GM18517 (cell line): ENCODE measurements around the gene DEPP1.

Experiments
- ATAC-seq: cut with Tn5 transposase; IDR thresholded peaks from one replicate; pipeline ENCODE4 v1.9.1; 2021; ENCODE audit warnings: mild to moderate bottlenecking, moderate library complexity; ENCODE audit not compliant: unreplicated experiment

The DEPP1 gene

DNA sequence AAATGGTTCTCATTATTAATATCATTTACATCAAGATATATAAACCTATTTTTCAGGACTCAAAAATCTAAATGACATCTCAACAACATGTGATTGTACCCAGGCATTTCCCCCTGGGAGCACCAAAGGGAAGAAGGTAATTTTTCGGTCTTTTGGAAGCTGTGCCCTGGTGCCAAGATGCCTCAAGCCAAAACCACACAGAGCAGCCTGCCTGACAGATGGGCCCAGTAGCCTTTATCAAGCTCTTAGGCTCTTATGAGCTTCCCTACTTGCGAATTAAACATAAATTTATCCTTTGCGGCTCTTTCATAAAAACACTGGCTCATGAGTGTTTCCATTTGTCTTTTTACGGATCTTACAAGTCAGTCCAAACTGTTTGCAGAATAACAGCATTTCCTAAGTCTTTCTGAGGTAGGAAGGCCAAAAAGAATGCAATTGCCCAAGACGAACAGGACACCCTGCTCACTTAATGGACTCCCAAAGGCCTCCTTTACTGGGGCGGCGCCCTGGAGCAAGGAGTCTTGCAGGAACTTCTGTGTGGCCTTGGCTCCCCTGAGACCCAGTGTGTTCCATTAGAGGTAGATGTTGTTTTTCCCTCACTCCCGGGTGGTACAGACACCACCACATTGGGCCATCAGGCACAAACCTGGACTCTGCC lies 23.1 kb downstream of the DEPP1 start:
- ATAC-seq = no peak

DNA sequence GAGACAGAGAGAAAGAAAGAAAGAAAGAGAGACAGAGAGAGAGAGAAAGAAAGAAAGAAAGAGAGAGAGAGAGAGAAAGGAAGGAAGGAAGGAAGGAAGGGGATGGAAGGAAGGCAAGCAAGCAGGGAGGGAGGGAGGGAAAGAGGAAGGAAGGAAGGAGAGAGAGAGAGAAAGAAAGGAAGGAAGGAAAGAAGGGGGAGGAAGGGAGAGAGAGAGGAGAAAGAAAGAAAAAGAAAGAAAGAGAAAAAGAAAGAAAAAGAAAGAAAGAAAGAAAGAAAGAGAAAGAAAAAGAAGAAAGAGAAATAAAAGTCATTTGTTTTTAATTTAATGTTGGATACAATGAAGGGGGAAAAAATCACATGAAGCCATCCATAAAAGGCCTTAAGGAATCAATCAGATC lies 23.6 kb downstream of the DEPP1 start:
- ATAC-seq = no peak

- no peak for ATAC-seq
These were observed 24.6 kb downstream of the DEPP1 start for GRCh38 chr10:44954042-44954441.

GRCh38 chr10:44952779-44953231 lies 25.8 kb downstream of the DEPP1 start:
- no peak for ATAC-seq

DNA sequence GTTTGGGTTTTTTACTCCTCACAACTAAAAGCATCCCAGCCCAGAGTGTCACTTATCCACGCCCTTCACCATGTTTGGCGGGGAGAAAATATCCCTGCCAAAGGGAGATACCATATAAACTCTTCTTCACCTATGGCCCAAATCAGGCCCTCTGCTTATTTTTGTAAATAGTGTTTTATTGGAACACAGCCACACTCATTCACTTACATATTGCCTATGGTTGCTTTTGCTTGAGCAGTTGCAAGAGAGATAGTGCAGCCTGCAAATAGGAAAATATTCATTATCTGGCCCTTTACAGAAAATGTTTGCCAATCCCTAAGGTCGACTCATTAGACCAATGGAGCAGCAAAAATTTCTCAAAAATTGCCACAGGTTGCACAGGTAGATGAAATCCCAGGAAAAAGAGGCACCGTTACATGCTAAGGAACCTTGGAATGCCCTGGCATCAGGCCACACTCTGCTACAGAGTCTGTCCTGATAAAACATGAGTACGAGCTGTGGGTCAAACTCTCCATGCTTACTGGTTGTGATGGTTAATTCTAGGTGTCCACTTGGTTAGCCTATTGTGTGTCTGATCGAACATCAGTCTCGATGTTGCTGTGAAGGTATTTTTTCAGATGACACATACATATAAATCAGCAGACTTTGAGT lies 26.9 kb downstream of the DEPP1 start:
- ATAC-seq = no peak

- no peak for ATAC-seq
These were observed 28.0 kb downstream of the DEPP1 start for GRCh38 chr10:44950326-44951225.

DNA sequence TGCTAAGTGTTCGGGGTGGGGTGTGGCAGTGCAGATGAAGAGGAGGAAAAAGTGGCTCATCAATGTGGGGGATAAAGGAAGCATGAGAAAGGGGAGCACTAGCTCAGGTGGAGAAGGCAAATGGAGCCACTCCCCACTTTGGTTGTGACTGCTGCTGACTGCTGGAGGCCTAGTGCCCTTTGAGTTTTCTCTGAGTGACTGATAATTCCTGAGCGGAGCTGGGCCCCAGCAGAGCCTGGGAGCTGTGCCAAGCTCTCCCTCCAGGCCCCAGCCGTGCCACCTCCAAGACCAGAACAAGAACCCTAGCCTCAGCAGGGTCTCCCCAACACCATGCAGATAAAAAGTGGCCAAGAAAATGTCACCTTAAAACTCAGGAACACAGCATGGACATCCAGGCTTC lies 28.7 kb downstream of the DEPP1 start:
- ATAC-seq = no peak

DNA sequence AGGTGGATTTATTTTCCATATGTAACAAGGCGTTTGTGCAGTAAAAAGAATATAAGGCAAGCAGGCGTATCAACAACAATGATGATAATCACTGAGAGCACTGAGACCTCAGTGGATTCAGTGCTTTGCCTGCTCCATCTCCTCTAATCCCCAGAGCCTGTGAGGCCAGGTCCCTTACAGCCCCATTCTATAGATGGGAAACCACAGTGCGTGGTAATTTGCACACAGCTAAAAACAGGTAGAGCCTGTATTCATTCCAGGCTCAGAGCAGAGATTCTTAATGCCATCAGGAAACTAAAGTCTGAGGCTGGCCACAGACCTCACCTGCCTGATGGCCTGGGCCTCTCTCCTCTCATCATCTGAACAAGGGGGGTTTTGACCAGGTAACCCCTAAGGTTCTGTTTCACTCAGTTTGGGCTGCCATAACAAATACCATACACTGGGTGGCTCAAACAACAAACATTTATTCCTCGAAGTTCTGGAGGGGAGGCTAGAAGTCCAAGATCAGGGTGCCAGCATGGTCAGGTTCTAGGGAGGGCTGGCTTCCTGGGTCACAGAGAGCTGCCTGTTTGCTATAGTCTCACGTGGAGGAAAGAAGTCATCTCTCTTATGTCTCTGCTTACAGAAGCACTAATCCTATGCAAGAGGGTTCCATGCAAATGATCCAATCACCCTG lies 29.3 kb downstream of the DEPP1 start:
- no peak for ATAC-seq

DNA sequence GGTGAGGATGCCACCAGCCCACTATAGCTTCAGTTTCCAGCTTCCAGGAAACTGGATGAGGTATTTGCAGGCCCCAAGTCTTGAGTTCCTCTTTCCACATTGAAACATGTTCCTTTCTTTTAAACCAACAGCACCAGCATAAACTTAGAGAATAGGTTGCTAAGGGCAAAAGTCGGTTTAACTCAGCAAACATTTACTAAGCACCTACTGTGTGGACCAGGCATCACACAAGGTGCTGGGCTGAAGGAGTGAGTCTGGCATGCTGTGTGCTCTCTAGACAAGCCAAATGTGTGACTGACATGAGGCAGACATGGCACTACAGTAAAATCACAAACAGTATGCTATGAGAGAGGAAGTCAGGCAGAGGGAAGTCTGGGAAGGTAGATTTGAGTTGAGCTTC lies 30.0 kb downstream of the DEPP1 start:
- no peak for ATAC-seq

GRCh38 chr10:44947371-44948152 lies 31.0 kb downstream of the DEPP1 start:
- peak; percentile 65 for ATAC-seq

DNA sequence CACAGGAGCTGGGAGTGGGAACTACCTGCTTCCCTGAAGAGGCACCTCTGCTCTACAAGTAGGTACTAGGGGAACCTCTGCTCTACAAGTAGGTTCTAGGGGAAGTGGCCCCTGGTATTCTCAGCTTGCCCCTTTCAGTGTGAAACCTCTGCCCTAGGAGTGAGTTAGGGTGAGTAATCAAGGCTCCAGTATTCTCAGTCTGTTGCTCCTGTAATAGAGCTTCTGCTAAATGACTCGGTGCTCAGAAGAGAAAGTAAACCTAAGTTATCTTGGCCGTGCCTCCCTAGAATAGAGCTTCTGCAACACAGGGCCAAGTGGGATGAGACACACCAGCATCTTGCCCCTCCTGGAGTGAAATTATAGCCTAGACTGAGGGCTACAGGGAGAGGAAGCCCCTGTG lies 32.4 kb downstream of the DEPP1 start:
- ATAC-seq = no peak

DNA sequence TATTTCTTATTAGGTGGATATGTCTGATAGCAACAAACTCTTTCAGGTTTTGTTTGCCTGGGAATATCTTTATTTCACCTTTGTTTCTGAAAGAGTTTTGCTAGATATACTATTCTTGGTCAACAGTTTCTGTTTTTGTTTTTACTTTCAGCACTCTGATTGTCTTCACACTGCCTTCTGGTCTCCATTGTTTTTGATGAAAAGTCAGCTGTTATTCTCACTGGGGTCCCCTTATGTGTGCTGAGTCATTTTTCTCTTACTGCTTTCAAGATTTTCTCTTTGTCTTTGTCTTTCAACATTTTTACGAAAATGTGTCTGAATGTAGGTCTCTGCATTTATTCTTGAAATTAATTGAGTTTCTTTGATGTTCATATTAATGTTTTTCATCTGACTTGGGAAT lies 34.3 kb downstream of the DEPP1 start:
- no peak for ATAC-seq

DNA sequence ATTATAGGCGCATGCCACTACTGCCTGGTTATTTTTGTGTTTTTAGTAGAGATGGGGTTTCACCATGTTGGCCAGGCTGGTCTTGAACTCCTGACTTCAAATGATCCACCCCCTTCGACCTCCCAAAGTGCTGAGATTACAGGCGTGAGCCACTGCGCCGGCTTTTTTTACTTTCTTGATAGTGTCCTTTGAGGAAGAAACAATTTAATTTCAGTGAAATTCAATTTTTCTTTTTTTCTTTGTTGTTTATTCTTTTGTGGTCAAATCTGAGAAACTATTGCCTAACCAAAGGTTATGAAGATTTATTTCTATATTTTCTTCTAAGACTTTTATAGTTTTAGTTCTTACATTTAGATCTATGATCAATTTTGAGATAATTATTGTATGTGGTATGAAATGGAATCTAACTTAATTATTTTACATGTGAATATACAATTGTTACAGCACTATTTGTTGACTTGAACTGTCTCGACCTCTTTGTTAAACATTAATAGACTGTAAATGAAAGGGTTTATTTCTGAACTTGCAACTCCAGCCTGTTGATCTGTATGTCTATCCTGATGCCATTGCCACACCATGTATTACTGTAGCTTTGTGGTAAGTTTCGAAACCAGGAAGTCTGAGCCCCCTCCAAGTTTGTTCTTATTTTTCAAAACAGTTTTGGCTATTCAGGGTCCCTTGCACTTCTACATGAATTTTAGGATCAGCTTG lies 38.8 kb downstream of the DEPP1 start:
- no peak for ATAC-seq

- no peak for ATAC-seq
These were observed 39.7 kb downstream of the DEPP1 start for GRCh38 chr10:44938956-44939355.

DNA sequence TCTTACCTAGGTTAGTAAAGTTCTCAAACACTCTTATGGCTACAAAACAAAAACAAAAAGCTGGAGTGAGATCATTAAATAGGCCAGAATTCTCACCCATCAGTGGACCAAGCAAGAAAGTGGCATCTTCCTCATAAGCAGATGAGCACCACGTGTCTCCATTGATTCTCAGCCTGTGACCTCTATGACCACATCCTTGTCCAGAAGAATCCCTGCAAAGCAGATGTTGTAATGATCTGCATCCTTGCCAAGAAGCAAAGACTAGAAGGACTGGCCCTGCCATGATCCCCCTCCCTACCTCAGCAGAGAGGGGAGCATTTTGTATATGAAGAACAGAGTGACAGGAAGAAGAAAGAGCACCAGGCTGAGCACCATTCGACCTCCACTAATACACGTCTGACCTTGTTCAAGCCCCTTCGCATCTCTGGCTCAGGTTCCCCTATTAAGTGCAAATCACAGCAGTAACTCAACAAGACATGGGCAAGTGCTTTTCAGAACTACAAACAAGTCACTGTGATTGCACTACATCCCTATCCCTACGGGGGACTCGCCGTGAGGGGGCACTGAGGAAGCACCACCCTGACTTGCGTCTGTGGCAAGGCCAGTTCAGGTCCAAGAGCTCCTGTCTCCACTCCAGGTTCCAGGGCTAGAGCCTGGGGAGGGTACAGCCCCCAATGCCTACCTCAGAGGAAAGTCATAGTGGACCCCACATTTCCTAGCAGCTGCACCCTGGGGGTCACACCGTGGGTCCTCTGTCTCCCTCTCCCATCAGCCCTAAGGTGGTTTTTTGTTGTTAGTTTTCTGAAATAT lies 41.2 kb downstream of the DEPP1 start:
- ATAC-seq = no peak

GRCh38 chr10:44936314-44936975 lies 42.2 kb downstream of the DEPP1 start:
- ATAC-seq = no peak

GRCh38 chr10:44935966-44936295 lies 42.7 kb downstream of the DEPP1 start:
- no peak for ATAC-seq

DNA sequence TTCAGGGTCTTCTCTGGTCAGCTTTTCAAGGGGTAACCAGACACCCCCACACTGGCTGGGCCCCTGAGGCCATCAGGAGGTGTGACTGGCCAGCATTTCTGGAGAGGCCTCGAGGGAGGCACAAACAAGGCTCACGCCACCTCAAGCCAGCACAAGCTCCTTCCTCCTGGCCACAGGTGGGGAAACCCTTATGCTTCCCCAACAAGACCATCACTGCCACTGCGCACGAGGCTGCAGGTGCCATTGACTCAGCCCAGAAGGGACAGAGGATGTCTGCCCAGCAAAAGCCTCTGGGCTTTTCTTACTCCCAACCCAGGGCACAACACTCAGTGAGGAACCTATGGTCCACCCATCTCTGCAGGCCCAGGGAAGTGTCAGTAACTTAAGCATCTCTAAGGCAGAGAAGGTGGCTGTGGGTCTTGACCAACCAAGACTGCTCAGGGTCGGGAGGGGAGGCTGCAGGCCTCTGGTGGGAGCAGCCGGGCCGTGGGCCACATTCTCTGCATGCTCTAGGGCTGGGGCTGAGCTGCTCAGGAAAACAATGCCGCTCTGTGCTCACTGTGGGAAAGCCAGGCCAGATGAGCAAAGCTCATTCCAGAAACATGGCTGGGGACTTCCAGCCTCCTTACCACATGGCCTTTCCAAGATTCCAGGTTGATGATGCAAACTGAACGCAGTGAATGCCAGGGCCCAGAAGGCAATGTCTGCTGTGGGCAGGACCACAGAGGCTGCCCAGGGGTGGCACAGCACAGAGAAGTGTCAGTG lies 43.2 kb downstream of the DEPP1 start:
- no peak for ATAC-seq
